NOMO-1 (cell line): ENCODE data around the gene DNAJB6.

Source experiments
- DNase-seq, 2 experiments: peaks; one replicate each; lab custom pipeline; 2025; ENCODE audit not compliant: unreplicated experiment in 2 of 2; lab: John Stamatoyannopoulos, UW

Gene DNAJB6

GRCh38 chr7:157462419-157462771, 125.6 kb downstream of the DNAJB6 start:
- DNase-seq = no peak

- no peak for DNase-seq
Observed at GRCh38 chr7:157462840-157463239, 126.0 kb downstream of the DNAJB6 start.

GRCh38 chr7:157463245-157463644, 126.4 kb downstream of the DNAJB6 start:
- DNase-seq = no peak

GRCh38 chr7:157464111-157464970, 127.5 kb downstream of the DNAJB6 start:
- no peak for DNase-seq

GRCh38 chr7:157464971-157465886, 128.4 kb downstream of the DNAJB6 start:
- no peak for DNase-seq

- DNase-seq = no peak
Observed at GRCh38 chr7:157465891-157466866, 129.4 kb downstream of the DNAJB6 start.

GRCh38 chr7:157466867-157467261, 130.1 kb downstream of the DNAJB6 start:
- no peak for DNase-seq
